Peyer's patch (tissue), 4 donors: ENCODE results near the gene ARMC3.
"Not testable (repeated sequence)": the region's sequence is repeated elsewhere in the genome, so short reads cannot be mapped to it uniquely, and the experiment has no call there.

Experiments
- POLR2A ChIP-seq, 2 donors: fragments of 450-650 bp; IDR thresholded peaks; one replicate each; pipeline ENCODE4 v1.5.1; 2017; ENCODE audit warnings: antibody characterized with exemption in 2 of 2, mild to moderate bottlenecking in 2 of 2, moderate library complexity in 2 of 2
- TF ChIP-seq, protein P1 (sequence below), 6 experiments: fragments of 450-650 bp in 4 of 6; fragments of 200-600 bp in 2 of 6; sonication (generic) in 1 of 6; IDR thresholded peaks; one replicate each; pipeline ENCODE4 v1.5.1; 2017 to 2019; ENCODE audit warnings: antibody characterized with exemption in 6 of 6, mild to moderate bottlenecking in 3 of 6, moderate library complexity in 1 of 6

DNA sequence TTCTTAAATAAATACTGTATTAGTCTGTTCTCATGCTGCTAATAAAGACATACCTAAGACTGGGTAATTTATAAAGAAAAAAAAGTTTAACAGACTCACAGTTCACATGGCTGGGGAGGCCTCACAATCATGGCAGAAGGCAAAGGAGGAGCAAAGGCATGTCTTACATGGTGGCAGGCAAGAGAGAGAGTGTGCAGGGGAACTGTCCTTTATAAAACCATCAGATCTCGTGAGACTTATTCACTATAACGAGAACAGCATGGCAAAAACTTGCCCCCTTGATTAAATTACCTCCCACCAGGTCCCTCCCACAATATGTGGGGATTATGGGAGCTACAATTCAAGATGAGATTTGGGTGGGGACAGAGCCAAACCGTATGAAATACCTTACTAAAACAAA is 25.7 kb upstream of the ARMC3 start:
- TF ChIP-seq, protein P1, sequence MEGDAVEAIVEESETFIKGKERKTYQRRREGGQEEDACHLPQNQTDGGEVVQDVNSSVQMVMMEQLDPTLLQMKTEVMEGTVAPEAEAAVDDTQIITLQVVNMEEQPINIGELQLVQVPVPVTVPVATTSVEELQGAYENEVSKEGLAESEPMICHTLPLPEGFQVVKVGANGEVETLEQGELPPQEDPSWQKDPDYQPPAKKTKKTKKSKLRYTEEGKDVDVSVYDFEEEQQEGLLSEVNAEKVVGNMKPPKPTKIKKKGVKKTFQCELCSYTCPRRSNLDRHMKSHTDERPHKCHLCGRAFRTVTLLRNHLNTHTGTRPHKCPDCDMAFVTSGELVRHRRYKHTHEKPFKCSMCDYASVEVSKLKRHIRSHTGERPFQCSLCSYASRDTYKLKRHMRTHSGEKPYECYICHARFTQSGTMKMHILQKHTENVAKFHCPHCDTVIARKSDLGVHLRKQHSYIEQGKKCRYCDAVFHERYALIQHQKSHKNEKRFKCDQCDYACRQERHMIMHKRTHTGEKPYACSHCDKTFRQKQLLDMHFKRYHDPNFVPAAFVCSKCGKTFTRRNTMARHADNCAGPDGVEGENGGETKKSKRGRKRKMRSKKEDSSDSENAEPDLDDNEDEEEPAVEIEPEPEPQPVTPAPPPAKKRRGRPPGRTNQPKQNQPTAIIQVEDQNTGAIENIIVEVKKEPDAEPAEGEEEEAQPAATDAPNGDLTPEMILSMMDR (IDR thresholded peaks at IDR 0.05) = not testable (repeated sequence)
- TF ChIP-seq POLR2A (IDR thresholded peaks at IDR 0.05) = not testable (repeated sequence)
